IPS DF 6.9 (cell line): ENCODE results near the gene HK1.

Experiments
- DNase-seq: peaks from one replicate; pipeline ENCODE4 v3.0.0-alpha.2; 2013; ENCODE audit warnings: low read depth, low spot score
- H3K27ac ChIP-seq: one replicate; pipeline ENCODE4 v1.5.1; 2013; ENCODE audit warnings: low read length, control low read depth
- H3K27me3 ChIP-seq: 2 replicates; pipeline ENCODE4 v1.6.1; 2013; ENCODE audit warnings: mild to moderate bottlenecking, low read length; ENCODE audit not compliant: control insufficient read depth, insufficient read depth
- H3K36me3 ChIP-seq: 2 replicates; pipeline ENCODE4 v1.6.1; 2013; ENCODE audit warnings: low read length; ENCODE audit not compliant: control insufficient read depth, insufficient read depth
- H3K4me1 ChIP-seq: 2 replicates; pipeline ENCODE4 v1.6.1; 2013; ENCODE audit warnings: low read length; ENCODE audit not compliant: control insufficient read depth, insufficient read depth
- H3K4me3 ChIP-seq: 2 replicates; pipeline ENCODE4 v1.5.1; 2013; ENCODE audit warnings: mild to moderate bottlenecking, low read length
- H3K9me3 ChIP-seq: 2 replicates; pipeline ENCODE4 v1.6.1; 2013; ENCODE audit warnings: low read length, inconsistent platforms; ENCODE audit not compliant: control insufficient read depth, insufficient read depth
- whole genome bisulfite sequencing: extraction: QIAGEN DNeasy Blood & Tissue Kit; methylation state at CpG from one replicate; pipeline ENCODE4 v1.1.7; 2013; ENCODE audit warnings: mixed read lengths, missing lambda C conversion rate; ENCODE audit not compliant: insufficient read length, insufficient coverage; 5-methylcytosine and 5-hydroxymethylcytosine counted together

HK1 gene

DNA sequence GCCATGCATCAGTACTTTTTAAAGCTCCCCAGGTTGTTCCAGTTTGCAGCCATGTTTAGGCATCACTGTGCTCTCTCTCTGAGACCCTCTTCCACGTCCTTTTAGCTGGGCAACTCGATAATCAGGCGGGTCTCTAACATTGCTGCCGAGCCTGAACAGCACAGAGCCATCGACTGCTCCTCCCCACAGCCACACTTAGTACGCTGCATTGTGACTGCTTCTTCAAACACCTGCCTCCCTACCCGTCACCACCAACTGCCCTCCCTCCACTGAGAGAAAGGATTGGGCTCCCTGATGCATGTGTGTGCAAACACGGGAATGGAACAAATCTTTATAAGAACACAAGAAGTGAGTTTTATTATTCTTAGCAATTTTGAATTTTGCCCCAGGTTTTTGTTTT is 149.9 kb downstream of the HK1 start:
- no peaks in the 10 kb centered on the region for H3K9me3 ChIP-seq
- H3K27ac ChIP-seq = no peak overlapping the region
- no peaks in the 10 kb centered on the region for H3K36me3 ChIP-seq
- WGBS = no CpG with 5 or more reads among the region's 8 CpGs
- H3K4me1 ChIP-seq = no peaks in the 10 kb centered on the region
- no peak overlapping the region for H3K4me3 ChIP-seq
- H3K27me3 ChIP-seq = no peaks in the 10 kb centered on the region
- no peak for DNase-seq

DNA sequence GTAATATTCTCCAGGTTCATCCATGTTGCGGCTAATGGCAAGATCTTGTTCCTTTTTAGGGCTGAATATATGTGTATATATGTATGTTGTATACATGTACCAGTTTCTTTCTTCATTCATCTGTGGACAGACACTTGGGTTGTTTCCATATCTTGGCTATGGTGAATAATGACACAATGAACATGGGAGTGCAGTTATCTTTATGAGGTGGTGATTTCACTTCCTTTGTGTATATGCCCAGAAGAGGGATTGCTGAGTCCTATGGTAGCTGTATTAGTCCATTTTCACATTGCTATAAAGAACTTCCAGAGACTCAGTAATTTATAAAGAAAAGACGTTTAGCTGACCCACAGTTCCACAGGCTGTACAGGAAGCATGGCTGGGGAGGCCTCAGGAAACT is 155.9 kb downstream of the HK1 start:
- DNase-seq = no peak
- WGBS = no CpG with 5 or more reads among the region's 2 CpGs
- H3K9me3 ChIP-seq = no peaks in the 10 kb centered on the region
- no peak overlapping the region for H3K27ac ChIP-seq
- no peaks in the 10 kb centered on the region for H3K27me3 ChIP-seq
- no peak overlapping the region for H3K4me3 ChIP-seq
- H3K4me1 ChIP-seq = no peaks in the 10 kb centered on the region
- H3K36me3 ChIP-seq = no peaks in the 10 kb centered on the region

DNA sequence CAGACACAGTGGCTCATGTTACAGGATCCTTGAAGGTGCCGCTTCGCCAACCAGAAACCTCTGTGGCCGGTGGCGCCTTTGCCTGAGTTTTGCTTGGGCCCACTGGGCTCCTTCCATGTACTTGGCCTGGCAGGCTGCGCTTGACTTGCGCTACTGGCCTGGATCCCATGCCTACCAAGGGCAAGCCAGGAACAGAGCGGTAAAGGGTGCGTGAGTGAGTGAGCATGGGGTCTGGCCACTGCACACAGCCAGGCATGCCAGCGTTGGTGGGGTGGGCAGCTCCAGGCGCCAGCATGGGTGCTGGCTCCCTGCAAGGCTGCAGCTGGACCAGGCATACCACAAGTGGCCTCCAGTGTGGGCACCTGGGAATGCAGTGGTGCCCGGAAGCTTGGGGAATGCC is 156.6 kb downstream of the HK1 start:
- H3K27ac ChIP-seq = no peak overlapping the region
- H3K4me3 ChIP-seq = no peak overlapping the region
- H3K27me3 ChIP-seq = no peaks in the 10 kb centered on the region
- no peaks in the 10 kb centered on the region for H3K9me3 ChIP-seq
- H3K36me3 ChIP-seq = no peaks in the 10 kb centered on the region
- no peak for DNase-seq
- H3K4me1 ChIP-seq = no peaks in the 10 kb centered on the region
- no CpG with 5 or more reads among the region's 11 CpGs for WGBS

DNA sequence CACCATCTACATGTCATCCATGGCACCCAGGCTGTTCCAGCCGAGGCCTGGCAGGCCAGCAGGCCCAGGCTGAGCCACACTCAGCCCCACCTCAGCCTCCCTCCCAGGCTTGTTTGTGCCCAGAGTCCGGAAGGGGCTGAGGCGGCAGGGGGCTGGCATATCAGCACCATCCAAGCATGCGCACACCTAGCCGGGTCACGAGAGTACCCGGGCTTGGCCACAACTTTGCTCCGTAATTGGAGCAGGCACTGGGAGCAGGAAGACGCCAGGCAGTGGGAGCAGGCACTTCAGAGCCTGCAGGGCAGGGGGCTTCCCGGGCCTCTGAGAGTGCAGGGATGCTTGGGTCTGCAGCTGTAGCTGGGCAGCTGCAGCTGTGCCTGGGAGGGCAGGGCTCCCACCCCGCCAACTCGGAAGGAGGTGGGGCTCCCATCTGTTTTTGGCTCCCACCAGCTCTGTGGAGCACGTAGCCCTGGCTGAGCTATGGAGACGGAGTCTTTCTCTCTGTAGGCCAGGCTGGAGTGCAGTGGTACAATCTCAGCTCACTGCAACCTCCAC is 157.7 kb downstream of the HK1 start:
- H3K9me3 ChIP-seq = no peaks in the 10 kb centered on the region
- no peak overlapping the region; the same call in 1 of the 2 replicates for H3K4me3 ChIP-seq
- H3K36me3 ChIP-seq = no peaks in the 10 kb centered on the region
- WGBS = no CpG with 5 or more reads among the region's 14 CpGs
- H3K27me3 ChIP-seq = no peaks in the 10 kb centered on the region
- no peak overlapping the region for H3K27ac ChIP-seq
- no peaks in the 10 kb centered on the region for H3K4me1 ChIP-seq
- no peak for DNase-seq

DNA sequence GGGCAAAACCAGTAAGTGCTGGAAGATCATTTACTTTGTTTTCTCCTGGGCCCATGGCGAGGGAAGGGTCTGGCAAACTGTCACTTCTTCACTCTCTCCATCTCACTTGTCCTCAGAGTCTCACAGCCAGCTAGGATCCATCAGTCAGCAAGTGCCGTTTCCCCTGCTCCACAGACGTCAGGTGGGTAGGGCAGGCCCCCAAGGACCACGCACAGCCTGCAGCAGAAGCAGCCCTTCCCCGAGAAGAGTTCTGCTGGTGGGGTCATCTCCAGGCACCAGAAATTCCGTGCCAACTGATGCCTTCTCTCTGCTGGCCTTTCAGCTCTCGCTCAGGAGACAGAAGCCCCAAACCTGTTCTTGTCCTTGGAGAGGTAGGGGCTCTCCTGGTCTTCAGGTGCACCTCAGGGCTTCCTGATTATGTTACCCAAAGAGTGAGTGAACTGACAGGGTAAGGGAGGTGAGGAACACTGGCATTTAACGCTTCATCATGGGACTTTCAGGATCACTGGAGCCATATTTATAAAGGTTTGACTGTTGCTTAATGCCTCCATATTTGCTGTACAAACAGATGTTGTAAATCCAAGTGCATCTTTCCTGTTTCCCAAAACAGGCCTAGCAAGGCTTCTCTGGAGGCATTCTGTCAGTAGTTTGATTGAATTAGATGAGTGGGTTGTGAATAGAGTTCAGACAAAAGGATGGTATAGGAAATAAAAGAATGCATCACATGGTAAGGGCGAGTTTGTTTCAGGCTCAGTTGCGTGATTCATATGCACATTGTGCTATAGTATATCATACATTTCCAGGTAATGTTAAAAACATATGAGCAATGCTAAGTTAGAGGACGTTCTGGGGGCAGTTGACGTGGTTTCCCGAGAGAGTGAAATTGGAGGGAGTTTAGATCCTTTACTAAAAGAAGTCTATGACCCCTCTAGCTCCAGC is 159.3 kb downstream of the HK1 start:
- no peak overlapping the region for H3K27ac ChIP-seq
- no CpG with 5 or more reads among the region's 13 CpGs for WGBS
- no peaks in the 10 kb centered on the region for H3K9me3 ChIP-seq
- no peaks in the 10 kb centered on the region for H3K27me3 ChIP-seq
- H3K36me3 ChIP-seq = no peaks in the 10 kb centered on the region
- H3K4me3 ChIP-seq = no peak overlapping the region
- no peak for DNase-seq
- H3K4me1 ChIP-seq = no peaks in the 10 kb centered on the region

DNA sequence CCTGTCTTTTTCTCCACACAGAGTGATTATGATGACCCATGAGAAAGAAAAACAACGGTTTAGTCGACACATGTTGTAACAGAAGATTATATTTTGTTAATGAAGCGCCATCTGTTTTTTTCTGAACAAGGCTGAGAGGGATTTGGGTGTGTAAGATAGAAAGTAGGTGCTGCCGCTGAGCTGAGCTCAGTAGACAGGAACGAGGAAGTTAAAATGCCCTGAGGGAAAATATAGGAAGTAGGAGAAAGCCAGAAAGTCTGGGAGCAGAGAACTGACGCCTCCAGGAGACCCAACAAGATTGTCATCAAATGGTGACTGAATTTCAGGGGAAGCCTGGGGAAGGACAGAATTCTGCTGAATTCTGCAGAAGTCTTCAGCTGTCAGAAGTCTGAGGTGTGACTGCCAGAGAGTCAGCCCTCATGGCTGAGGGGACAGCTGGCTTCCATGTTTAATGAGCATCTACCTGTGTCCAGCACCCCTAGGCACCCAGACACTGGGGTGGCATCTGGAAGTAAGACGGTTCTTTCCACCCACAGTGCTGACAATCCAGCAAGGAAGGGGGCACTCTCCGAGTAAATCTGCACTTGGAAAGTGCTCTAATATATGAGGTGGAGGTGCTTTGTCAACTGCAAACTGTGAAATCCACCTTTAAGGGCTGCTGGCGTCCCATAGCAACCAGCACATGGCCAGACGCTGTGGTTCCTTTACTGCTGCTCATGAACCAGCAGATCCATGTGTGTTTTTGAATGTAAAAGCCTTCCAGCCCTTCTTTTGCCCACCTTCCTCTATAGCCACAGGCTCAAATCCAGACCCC is 160.4 kb downstream of the HK1 start:
- H3K27me3 ChIP-seq = no peaks in the 10 kb centered on the region
- H3K36me3 ChIP-seq = no peaks in the 10 kb centered on the region
- H3K4me3 ChIP-seq = no peak overlapping the region
- H3K4me1 ChIP-seq = no peaks in the 10 kb centered on the region
- H3K27ac ChIP-seq = no peak overlapping the region
- H3K9me3 ChIP-seq = no peaks in the 10 kb centered on the region
- no CpG with 5 or more reads among the region's 10 CpGs for WGBS
- DNase-seq = no peak

DNA sequence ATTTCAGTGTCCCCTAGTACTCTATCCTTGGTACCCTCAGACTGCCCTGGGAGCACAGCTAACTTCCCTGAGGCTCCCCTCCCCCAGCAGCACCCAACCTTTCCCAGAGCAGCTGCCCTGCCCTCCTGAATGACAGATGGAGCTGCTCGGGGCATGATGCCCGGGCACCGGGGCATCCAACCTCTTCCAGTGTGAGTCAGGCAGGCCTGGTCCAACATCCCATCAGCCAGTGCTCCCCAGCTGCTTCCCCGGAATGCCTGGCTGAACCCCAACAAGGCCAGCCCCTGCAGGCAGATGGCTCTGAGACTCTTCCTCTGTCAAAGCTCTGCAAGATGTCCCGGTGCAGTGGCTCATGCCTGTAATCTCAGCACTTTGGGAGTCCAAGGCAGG is 161.0 kb downstream of the HK1 start:
- no peak for DNase-seq
- no peak overlapping the region for H3K27ac ChIP-seq
- no peaks in the 10 kb centered on the region for H3K4me1 ChIP-seq
- WGBS = no CpG with 5 or more reads among the region's 5 CpGs
- no peaks in the 10 kb centered on the region for H3K27me3 ChIP-seq
- H3K4me3 ChIP-seq = no peak overlapping the region
- no peaks in the 10 kb centered on the region for H3K36me3 ChIP-seq
- H3K9me3 ChIP-seq = no peaks in the 10 kb centered on the region

DNA sequence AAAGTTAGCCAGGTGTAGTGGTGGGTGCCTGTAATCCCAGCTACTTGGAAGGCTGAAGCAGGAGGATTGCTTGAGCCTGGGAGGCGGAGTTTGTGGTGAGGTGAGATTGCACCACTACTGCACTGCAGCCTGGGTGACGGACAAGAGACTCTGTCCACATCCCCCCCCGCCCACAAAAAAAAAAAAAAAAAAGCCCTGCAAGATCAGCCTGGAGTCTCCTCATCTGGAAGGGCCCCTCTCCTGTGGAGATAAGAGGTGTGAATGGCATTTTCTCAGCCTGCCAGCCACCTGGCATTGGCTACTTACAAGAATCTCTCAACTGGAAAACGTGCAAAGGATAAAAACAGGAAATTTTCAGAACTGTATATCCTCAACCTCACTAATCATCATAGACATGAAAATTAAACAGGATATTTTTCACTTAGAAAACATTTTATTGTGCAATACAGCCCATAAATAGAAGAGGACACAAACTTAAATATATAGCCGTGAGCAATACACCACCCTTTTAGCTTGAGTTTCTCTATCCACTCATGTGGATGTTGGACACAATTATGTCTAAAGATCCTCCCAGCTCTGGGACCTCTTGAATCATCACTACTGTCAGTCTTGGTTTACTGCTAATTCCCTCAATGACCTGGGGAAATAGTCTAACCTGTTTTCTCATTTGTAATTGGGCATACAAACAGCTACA is 161.7 kb downstream of the HK1 start:
- no peak overlapping the region for H3K27ac ChIP-seq
- no CpG with 5 or more reads among the region's 5 CpGs for WGBS
- no peak for DNase-seq
- H3K36me3 ChIP-seq = no peaks in the 10 kb centered on the region
- no peaks in the 10 kb centered on the region for H3K27me3 ChIP-seq
- no peaks in the 10 kb centered on the region for H3K4me1 ChIP-seq
- no peak overlapping the region for H3K4me3 ChIP-seq
- no peaks in the 10 kb centered on the region for H3K9me3 ChIP-seq

DNA sequence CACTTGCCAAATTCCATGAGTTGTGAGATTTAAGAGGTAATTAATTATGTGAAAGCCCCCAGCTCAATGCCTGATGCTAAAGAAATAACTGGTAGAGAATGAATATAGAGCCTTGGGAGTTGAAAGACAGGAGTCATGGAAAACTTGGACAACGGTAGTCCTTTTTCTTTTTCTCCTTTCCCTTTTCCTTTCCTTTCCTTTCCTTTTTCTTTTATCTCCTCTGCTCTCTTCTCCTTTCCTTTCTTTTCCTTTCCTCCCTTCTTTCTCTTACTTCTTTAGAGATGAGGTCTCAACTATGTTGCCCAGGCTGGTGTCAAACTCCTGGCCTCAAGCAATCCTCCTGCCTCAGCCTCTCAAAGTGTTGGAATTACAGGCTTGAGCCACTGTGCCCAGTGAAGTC is 165.1 kb downstream of the HK1 start:
- no peaks in the 10 kb centered on the region for H3K36me3 ChIP-seq
- no peak for DNase-seq
- H3K9me3 ChIP-seq = no peaks in the 10 kb centered on the region
- H3K27ac ChIP-seq = no peak overlapping the region
- H3K27me3 ChIP-seq = peaks cover under 1% of the 10 kb centered on the region; the same call in 1 of the 2 replicates
- WGBS = no CpG with 5 or more reads among the region's 1 CpG
- H3K4me1 ChIP-seq = no peaks in the 10 kb centered on the region
- H3K4me3 ChIP-seq = no peak overlapping the region

DNA sequence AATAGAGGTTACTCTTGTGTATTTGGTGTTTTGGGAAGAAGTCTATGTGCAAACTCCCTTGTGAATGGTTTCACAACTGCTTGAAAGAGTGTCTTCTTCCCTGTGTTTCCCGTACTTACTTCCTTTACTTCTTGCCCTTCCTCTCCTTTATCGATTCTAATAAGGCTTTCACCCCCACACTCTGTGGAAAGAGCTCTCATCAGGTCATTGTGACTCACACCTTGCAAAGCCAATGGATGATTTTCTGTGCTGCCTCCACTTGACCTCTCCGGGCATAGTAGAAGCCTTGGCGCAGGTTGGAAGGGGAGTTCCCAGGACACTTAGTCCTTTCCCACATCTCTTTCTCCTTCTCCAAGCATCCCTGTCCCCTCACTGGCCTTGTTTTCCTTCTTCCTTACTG is 166.7 kb downstream of the HK1 start:
- Histone ChIP-seq H3K27ac (no peak overlapping the region), H3K9me3 (no peaks in the 10 kb centered on the region), H3K4me3 (no peak overlapping the region), H3K27me3 (peaks cover 3% of the 10 kb centered on the region; the same call in 1 of the 2 replicates), H3K4me1 (no peaks in the 10 kb centered on the region), H3K36me3 (no peaks in the 10 kb centered on the region)
- no peak for DNase-seq
- WGBS = no CpG with 5 or more reads among the region's 4 CpGs
